Measurements from ENCODE around the gene ERI2.

The ERI2 gene

GRCh38 chr16:20806168-20807050 is at the start of gene ERI2, which contains the start of gene REXO5:
Gene ERI2, minus strand, starts transcription at chr16:20806472. Its CDS starts 42 bp downstream, at chr16:20806430.
Gene REXO5, plus strand, starts transcription at chr16:20806527. Its CDS starts 427 bp downstream, at chr16:20806954.
- DNase-seq: peak; percentile 99

- no peak for DNase-seq
Measured at GRCh38 chr16:20854963-20855362, 48.7 kb upstream of the ERI2 start.

DNA sequence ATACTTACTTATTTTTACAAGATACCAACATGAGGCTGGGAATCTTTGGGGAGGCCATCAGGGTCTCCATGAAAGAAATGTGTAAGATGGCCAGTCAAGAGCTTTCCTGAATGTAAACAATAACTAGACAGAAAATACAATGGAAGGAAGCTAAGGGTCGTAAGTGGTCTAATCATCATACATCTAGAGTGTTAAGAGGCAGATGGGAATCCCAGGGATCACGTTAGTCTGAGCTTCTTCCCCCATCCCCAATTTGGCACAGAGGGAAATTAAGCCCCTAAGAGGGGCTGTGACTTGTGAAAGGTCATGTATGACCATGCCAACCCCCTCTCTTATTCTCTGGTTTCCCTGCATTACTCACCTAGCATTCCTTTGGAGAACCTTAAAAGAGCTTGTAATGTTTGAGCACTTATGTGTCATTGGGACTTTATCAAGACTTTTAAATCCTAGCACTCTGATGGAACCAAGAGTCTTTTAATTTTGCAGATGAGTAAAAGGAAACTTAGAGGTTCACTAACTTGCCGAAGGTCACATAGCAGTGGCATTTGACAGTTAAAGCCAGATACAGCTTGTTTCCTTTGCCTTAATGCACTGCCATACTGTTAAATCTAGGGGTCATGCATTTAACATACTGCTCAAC is 47.8 kb upstream of the ERI2 start:
- DNase-seq: no peak

DNA sequence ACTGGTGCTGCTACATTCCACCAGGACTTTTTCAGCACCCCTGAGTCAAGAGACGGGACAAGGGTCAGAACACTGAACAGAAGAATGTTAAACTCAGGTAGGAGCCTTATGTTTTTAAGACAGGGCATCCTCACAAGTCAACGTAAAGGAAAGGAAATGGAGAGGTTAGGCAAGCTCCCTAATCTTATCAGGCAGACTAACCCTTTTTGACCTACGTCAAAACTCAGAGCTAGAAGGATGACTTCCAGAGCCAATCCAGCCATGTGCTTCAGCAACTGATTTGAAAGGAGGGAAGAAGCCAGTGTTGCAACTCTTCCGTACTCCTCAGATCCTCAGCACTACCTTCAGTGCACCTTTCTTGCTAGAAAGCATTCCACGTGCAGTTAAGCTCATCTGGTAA is 46.9 kb upstream of the ERI2 start:
- DNase-seq: no peak

- DNase-seq: no peak
Measured at GRCh38 chr16:20851601-20852000, 45.3 kb upstream of the ERI2 start.

- DNase-seq: no peak
Measured at GRCh38 chr16:20850981-20851380, 44.7 kb upstream of the ERI2 start.

GRCh38 chr16:20849589-20850390 is 43.5 kb upstream of the ERI2 start:
- peak; percentile 37 for DNase-seq

DNA sequence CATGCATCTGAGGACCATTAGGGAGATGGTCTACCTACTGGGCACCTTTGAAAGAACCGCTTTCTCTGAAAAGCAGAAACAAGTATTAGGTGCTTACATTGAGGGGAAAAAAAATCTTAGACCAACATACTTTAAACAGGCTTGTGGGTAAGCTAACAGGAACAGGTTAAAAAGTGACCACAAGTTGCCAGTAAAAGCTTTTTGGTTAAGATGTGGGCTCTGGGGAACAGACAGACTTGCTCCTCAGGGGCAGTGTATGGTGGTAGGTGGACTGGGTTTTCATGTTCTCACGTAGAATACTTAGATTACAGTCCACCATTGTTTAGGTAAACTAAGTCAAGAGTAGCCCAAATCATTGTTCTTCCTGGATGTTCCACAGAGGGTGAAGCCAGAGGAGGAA is 41.3 kb upstream of the ERI2 start:
- no peak for DNase-seq

- no peak for DNase-seq
Measured at GRCh38 chr16:20846551-20846950, 40.3 kb upstream of the ERI2 start.

GRCh38 chr16:20846030-20846429 is 39.8 kb upstream of the ERI2 start:
- DNase-seq: no peak

DNA sequence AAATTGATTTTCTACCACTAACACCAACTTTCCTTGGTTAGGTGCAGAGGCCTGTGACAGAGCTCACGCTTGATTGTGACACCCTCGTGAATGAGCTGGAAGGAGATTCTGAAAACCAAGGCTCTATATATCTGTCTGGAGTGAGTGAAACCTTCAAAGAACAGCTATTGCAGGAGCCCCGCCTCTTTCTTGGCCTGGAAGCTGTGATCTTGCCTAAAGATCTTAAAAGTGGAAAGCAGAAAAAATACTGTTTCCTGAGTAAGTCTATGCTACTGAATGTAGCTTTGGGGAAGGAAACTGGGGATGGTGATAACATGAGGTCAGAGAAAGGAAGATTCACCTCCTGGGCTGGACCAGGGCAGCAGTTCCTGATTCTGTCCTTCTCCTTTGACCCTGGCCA is 38.3 kb upstream of the ERI2 start:
- DNase-seq: no peak

DNA sequence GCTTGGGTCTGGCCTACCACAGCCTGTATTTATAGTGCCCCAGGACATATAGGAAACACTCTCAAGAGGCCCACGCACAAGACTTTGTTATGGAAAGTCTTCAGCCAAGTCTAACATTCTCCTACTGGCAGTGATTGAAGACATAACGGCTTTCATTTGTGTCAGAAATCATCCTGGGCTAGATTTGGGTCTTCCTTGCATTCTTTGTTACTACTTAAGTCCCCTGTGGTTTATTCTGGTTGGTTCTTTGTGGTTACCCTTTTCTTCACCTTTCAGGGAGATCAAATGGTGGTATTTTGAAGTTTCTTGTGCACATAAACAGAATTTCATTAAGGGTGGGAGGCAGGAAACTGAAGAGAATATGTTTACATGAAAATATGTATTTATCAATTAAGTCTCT is 37.8 kb upstream of the ERI2 start:
- no peak for DNase-seq

GRCh38 chr16:20839504-20839903 is 33.2 kb upstream of the ERI2 start:
- DNase-seq: no peak

GRCh38 chr16:20838240-20838639 is 32.0 kb upstream of the ERI2 start:
- DNase-seq: no peak

DNA sequence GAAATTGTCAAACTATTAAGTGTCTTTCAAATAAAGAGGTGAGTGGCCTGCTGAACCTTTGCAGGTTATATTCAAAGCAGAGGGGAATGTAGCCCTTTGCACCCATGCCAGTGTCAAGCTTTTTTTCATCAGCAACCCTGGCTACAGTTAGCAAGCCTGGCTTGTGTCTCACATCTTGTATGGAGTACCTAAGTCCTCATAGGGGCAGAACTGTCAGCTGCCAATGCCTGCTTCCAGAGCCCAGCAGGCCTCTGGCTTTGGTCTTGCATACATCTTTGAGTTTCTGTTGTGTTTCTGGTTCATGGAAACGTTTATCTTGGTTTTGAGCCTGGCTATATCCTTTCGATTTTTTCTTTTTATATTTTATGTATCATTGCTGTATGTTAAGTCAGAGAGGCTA is 26.8 kb upstream of the ERI2 start:
- DNase-seq: no peak

DNA sequence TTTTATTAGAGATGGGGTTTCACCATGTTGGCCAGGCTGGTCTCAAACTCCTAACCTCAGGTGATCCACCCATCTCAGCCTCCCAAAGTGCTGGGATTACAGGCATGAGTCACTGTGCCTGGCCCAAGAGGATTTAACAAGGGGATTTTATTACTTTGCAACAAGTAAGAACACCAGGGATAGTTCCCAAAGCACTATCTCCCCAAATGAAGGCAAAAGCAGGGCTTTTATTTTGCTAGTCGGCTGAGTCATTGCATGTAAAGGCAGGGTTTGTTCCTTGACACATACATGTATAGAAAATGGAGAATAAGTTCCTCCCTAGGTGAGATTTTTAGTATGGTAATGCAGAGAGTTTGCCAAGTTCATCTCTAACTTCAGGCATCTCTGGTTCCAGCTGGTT is 24.1 kb upstream of the ERI2 start:
- no peak for DNase-seq

DNA sequence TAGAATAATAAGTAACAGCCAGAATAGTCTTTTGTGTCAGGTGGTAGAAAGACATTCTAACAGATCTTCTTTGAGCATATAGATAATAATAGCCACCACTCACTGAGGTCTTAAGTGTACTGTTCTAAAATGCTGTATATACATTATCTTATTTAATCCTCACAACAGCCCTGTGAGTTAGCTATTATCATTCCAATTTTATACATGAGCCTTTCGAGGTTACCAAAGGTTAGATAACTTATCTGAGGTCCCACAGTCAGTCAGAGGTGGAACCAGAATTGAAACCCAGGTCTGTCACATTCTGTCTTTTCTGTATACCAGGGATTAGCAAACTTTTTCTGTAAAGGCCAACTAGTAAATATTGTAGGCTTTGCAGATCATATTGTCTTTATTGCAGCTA is 23.3 kb upstream of the ERI2 start:
- no peak for DNase-seq

DNA sequence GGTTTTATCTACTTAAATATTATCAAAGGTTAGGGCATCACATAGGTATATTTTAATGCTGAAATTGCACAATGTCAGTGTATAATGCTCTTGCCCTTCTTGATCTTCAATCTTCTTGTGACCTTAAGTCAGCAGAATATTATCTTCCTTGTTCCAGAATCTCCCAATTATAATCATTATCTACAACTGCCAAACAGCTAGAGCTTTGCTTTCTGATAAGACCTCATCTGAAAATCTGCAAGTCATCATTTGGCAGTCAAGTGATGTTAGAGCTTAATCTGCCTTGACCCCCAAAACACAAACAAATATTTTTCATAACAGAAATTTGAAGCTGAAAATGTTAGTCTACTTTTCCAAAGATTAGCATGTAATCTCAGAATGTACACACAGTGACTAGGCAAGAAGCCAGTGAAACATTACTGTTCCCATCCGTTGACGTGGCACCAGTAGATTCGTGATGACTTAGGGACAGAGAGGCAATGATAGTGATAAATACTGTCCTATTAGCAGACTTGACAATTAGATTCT is 19.8 kb upstream of the ERI2 start:
- DNase-seq: no peak

- no peak for DNase-seq
Measured at GRCh38 chr16:20822521-20823325, 16.5 kb upstream of the ERI2 start.

DNA sequence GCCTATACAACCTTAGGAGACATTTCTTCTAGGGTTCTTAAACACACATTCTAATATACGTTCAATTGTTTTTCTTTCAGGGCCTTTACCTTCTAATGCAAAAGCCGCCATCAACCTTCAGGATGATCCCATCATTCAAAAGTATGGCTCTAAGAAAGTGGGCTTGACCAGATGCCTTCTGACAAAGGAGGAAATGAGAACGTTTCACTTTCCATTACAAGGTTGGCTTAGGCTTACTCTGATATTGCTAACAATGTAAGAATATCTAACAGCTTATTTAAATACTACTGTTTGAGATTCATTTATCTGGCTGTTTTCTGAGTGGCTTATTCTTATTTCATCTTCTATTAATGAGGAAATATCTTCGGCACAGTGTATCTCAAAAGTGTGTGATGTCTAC is 15.4 kb upstream of the ERI2 start:
- no peak for DNase-seq

- no peak for DNase-seq
Measured at GRCh38 chr16:20818929-20819585, 12.8 kb upstream of the ERI2 start.

DNA sequence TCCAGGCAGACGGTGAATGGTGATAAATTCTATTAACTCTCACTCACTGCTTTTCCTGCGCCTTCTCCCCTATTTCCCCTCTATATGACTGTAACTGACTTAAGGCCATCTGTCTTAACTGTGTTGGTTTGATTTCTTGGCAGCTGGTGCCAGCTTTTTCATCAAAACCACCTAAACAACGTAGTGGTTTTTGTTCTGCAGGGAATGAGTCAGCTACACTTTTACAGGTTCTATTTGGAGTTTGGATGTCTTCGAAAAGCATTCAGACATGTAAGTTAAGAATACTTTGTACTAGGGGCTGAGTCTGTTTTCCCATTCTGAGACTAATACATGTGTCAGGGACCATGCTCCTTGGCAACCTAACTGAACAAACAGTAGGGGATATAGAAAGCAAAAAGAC is 8.5 kb upstream of the ERI2 start:
- no peak for DNase-seq

Measured in NCI-H146 (cell line).